Esophagus muscularis mucosa (tissue), 4 donors: ENCODE results near the gene DENND11.

ENCODE experiments used
- CTCF ChIP-seq, 3 experiments: fragments of 200-600 bp in 2 of 3; fragments of 450-650 bp in 1 of 3; sonication (generic) in 2 of 3; IDR thresholded peaks; one replicate each; pipeline ENCODE4 v1.5.1; 2017 to 2019; ENCODE audit warnings: antibody characterized with exemption in 3 of 3, mild to moderate bottlenecking in 2 of 3, moderate library complexity in 1 of 3
- EP300 ChIP-seq: sonication (generic); formaldehyde crosslinking; IDR thresholded peaks from one replicate; pipeline ENCODE4 v1.6.1; 2017; ENCODE audit warnings: antibody characterized with exemption
- POLR2AphosphoS5 ChIP-seq, 2 donors: sonication (generic); formaldehyde crosslinking; IDR thresholded peaks; one replicate each; pipeline ENCODE4 v1.6.1; 2017; ENCODE audit warnings: antibody characterized with exemption in 2 of 2

- TF ChIP-seq CTCF (IDR thresholded peaks at IDR 0.05) (no peak), EP300 (no peak), POLR2AphosphoS5 (IDR thresholded peaks at IDR 0.05) (no peak)
Observed at GRCh38 chr7:141688043-141688442, 13.9 kb downstream of the DENND11 start.
